HepG2 (cell line): ENCODE results near the gene ZNRF3. TPM values are rescaled to one million over a fixed set of nuclear protein-coding genes. Genes with fewer than 3 reads are reported as not detected.

Experiments
- EP300 ChIP-seq, 3 experiments: sonication (generic) in 1 of 3; formaldehyde crosslinking in 1 of 3; IDR thresholded peaks; 2 replicates each; pipeline versions ENCODE4 v1.5.1 to v1.6.1; 2011 to 2020; ENCODE audit warnings: low read depth in 2 of 3, low read length in 2 of 3, borderline replicate concordance in 1 of 3, improper control_type of control experiment in 1 of 3, mild to moderate bottlenecking in 1 of 3, missing genetic modification reagents in 1 of 3, moderate library complexity in 1 of 3
- HHEX ChIP-seq: IDR thresholded peaks from 2 replicates; pipeline ENCODE4 v1.6.1; 2016; ENCODE audit warnings: control low read depth
- NFE2 ChIP-seq: sonication (generic); formaldehyde crosslinking; IDR thresholded peaks from 2 replicates; pipeline ENCODE4 v1.4.0; 2020; ENCODE audit warnings: missing genetic modification reagents
- NFKBIZ ChIP-seq: IDR thresholded peaks from 2 replicates; pipeline ENCODE4 v1.6.1; 2018; ENCODE audit warnings: missing genetic modification reagents, missing compliant biosample characterization
- NFYB ChIP-seq: sonication (generic); formaldehyde crosslinking; IDR thresholded peaks from 2 replicates; pipeline ENCODE4 v1.4.0; 2020; ENCODE audit warnings: missing genetic modification reagents
- NRL ChIP-seq: sonication (generic); formaldehyde crosslinking; IDR thresholded peaks from 2 replicates; pipeline ENCODE4 v1.5.0; 2020; ENCODE audit warnings: missing genetic modification reagents, mild to moderate bottlenecking, moderate library complexity, borderline replicate concordance
- RAD51 ChIP-seq: fragments of 450-650 bp; IDR thresholded peaks from 2 replicates; pipeline ENCODE4 v1.6.1; 2016; ENCODE audit warnings: borderline replicate concordance
- SIX4 ChIP-seq: sonication (generic); formaldehyde crosslinking; IDR thresholded peaks from 2 replicates; pipeline ENCODE4 v1.4.0; 2020; ENCODE audit warnings: missing genetic modification reagents
- SMAD1 ChIP-seq: sonication (generic); formaldehyde crosslinking; IDR thresholded peaks from 2 replicates; pipeline ENCODE4 v1.4.0; 2020; ENCODE audit warnings: missing genetic modification reagents, low read depth, mild to moderate bottlenecking, borderline replicate concordance
- ZFP91 ChIP-seq: sonication (generic); formaldehyde crosslinking; IDR thresholded peaks from 2 replicates; pipeline ENCODE4 v1.9.0; 2022; ENCODE audit warnings: missing genetic modification reagents, mild to moderate bottlenecking, borderline replicate concordance
- ZNF24 ChIP-seq: fragments of 450-650 bp; IDR thresholded peaks from 2 replicates; pipeline ENCODE4 v1.6.1; 2017; ENCODE audit warnings: antibody characterized with exemption, mild to moderate bottlenecking
- ZNF275 ChIP-seq: sonication (generic); formaldehyde crosslinking; IDR thresholded peaks from 2 replicates; pipeline ENCODE4 v1.8.0; 2022; ENCODE audit warnings: missing genetic modification reagents, mild to moderate bottlenecking, inconsistent platforms, borderline replicate concordance
- polyA plus RNA-seq, 8 experiments: library from polyadenylated mRNA; depleted of rRNA in 3 of 8; stranded (reverse) in 7 of 8; unstranded in 1 of 8; fragments of >200 nt; fragmentation: Illumina TruSeq in 4 of 8; extraction: Trizol in 4 of 8; gene quantifications; 2 replicates each; pipeline versions ENCODE4 v1.2.1 to v1.2.3, GENCODE V29; 2011 to 2016; ENCODE audit warnings: low read depth in 4 of 8, missing spikeins in 1 of 8, mixed read lengths in 1 of 8; ENCODE audit not compliant: insufficient read depth in 1 of 8
- total RNA-seq, 5 experiments: library from RNA; depleted of rRNA; stranded (reverse); fragments of >200 nt; fragmentation: Illumina TruSeq; extraction: Trizol; gene quantifications; 2 replicates each; pipeline ENCODE4 v1.2.3, GENCODE V29; 2016; ENCODE audit warnings: low read depth in 1 of 5
- TF ChIP-seq, protein P1 (sequence below): sonication (generic); formaldehyde crosslinking; IDR thresholded peaks from 2 replicates; pipeline ENCODE4 v1.5.0; 2020; ENCODE audit warnings: mild to moderate bottlenecking, missing genetic modification reagents
- TF ChIP-seq, protein P2 (sequence below): sonication (generic); formaldehyde crosslinking; conservative IDR thresholded peaks from 2 replicates; pipeline ENCODE4 v1.8.0; 2022; ENCODE audit warnings: low read depth, missing genetic modification reagents
- TF ChIP-seq, protein P3 (sequence below): sonication (generic); formaldehyde crosslinking; IDR thresholded peaks from 2 replicates; pipeline ENCODE4 v1.5.0; 2020; ENCODE audit warnings: missing genetic modification reagents, mild to moderate bottlenecking, borderline replicate concordance

ZNRF3 gene
- total and polyA plus RNA-seq, 2 of the 13 experiments (the other 11 are each of a cell fraction or from before 2014, with no cell fraction given) = 20.3 to 36.7 TPM

GRCh38 chr22:28892175-28892731 lies 8.9 kb downstream of the ZNRF3 start (continued):
- TF ChIP-seq, protein P1, sequence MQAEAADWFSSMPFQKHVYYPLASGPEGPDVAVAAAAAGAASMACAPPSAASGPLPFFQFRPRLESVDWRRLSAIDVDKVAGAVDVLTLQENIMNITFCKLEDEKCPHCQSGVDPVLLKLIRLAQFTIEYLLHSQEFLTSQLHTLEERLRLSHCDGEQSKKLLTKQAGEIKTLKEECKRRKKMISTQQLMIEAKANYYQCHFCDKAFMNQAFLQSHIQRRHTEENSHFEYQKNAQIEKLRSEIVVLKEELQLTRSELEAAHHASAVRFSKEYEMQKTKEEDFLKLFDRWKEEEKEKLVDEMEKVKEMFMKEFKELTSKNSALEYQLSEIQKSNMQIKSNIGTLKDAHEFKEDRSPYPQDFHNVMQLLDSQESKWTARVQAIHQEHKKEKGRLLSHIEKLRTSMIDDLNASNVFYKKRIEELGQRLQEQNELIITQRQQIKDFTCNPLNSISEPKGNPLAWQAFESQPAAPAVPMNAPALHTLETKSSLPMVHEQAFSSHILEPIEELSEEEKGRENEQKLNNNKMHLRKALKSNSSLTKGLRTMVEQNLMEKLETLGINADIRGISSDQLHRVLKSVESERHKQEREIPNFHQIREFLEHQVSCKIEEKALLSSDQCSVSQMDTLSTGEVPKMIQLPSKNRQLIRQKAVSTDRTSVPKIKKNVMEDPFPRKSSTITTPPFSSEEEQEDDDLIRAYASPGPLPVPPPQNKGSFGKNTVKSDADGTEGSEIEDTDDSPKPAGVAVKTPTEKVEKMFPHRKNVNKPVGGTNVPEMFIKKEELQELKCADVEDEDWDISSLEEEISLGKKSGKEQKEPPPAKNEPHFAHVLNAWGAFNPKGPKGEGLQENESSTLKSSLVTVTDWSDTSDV (CRISPR knock-in tag) = no peak
- TF ChIP-seq, protein P2, sequence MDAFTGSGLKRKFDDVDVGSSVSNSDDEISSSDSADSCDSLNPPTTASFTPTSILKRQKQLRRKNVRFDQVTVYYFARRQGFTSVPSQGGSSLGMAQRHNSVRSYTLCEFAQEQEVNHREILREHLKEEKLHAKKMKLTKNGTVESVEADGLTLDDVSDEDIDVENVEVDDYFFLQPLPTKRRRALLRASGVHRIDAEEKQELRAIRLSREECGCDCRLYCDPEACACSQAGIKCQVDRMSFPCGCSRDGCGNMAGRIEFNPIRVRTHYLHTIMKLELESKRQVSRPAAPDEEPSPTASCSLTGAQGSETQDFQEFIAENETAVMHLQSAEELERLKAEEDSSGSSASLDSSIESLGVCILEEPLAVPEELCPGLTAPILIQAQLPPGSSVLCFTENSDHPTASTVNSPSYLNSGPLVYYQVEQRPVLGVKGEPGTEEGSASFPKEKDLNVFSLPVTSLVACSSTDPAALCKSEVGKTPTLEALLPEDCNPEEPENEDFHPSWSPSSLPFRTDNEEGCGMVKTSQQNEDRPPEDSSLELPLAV = no peak
- no peak for TF ChIP-seq NFKBIZ (CRISPR knock-in tag)
- no peak for TF ChIP-seq ZFP91 (CRISPR knock-in tag)
- no peak for TF ChIP-seq ZNF24
- peak; percentile 61 for TF ChIP-seq NFYB (CRISPR knock-in tag)
- no peak for TF ChIP-seq ZNF275 (CRISPR knock-in tag)
- peak in 1 of 2 experiments; percentile 73; a peak in 2 of 4 replicates for TF ChIP-seq EP300 (IDR thresholded peaks at IDR 0.05; ENCODE audit: low read depth in 2 of 2, low read length in 2 of 2)
- TF ChIP-seq EP300 (CRISPR knock-in tag; IDR thresholded peaks at IDR 0.05; ENCODE audit: borderline replicate concordance) = no peak
- no peak for TF ChIP-seq NRL (CRISPR knock-in tag)
- TF ChIP-seq, protein P3, sequence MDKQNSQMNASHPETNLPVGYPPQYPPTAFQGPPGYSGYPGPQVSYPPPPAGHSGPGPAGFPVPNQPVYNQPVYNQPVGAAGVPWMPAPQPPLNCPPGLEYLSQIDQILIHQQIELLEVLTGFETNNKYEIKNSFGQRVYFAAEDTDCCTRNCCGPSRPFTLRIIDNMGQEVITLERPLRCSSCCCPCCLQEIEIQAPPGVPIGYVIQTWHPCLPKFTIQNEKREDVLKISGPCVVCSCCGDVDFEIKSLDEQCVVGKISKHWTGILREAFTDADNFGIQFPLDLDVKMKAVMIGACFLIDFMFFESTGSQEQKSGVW (CRISPR knock-in tag) = no peak
- TF ChIP-seq SMAD1 (CRISPR knock-in tag) = no peak
- no peak for TF ChIP-seq RAD51
- TF ChIP-seq SIX4 (CRISPR knock-in tag) = no peak; the same call in 1 of the 2 replicates
- no peak for TF ChIP-seq HHEX (CRISPR knock-in tag)
- no peak for TF ChIP-seq NFE2 (CRISPR knock-in tag)
